Measurements from ENCODE around the gene ADAMTSL1. TPM values are rescaled to one million over a fixed set of nuclear protein-coding genes. Genes with fewer than 3 reads are reported as not detected.

Gene ADAMTSL1
- total and polyA plus RNA-seq, 12 donors, result 0.37 to 5.2 (median 1.9) TPM

- H3K27me3 ChIP-seq, result no peaks in the 10 kb centered on the region
- DNase-seq, result no peak
- H3K27ac ChIP-seq, result no peak overlapping the region
- no peak for TF ChIP-seq CTCF (IDR thresholded peaks at IDR 0.05)
- peaks cover 0 to 17% (median 0%) of the 10 kb centered on the region in 9 donors for H3K4me1 ChIP-seq
- ATAC-seq, result no peak
- H3K9me3 ChIP-seq, result no peaks in the 10 kb centered on the region
- H3K4me3 ChIP-seq, result no peak overlapping the region
- intact Hi-C loops (cut with DNase I), result no loop called here
- no peaks in the 10 kb centered on the region for H3K36me3 ChIP-seq
- WGBS, 2 donors, result 72 to 79% methylated on average over 3 of the region's 3 CpGs
These were observed 28.6 kb downstream of the ADAMTSL1 start for GRCh38 chr9:18502546-18502945.

- no peak overlapping the region for H3K4me3 ChIP-seq
- TF ChIP-seq CTCF (IDR thresholded peaks at IDR 0.05), result no peak
- intact Hi-C loops (cut with DNase I), result no loop called here
- H3K4me1 ChIP-seq, result peaks cover 0 to under 1% (median 0%) of the 10 kb centered on the region in 9 donors
- no peaks in the 10 kb centered on the region for H3K36me3 ChIP-seq
- DNase-seq, result no peak
- no peak overlapping the region for H3K27ac ChIP-seq
- 91 to 93% methylated on average over 14 of the region's 14 CpGs for WGBS, 2 donors
- H3K9me3 ChIP-seq, result peaks cover 0 to 6% (median 3%) of the 10 kb centered on the region in 11 donors
- no peaks in the 10 kb centered on the region for H3K27me3 ChIP-seq
- no peak for ATAC-seq
These were observed 30.8 kb downstream of the ADAMTSL1 start for GRCh38 chr9:18504707-18505106.

- no peaks in the 10 kb centered on the region for H3K27me3 ChIP-seq
- intact Hi-C loops (cut with DNase I), result no loop called here
- DNase-seq (no peak), ATAC-seq (no peak)
- H3K9me3 ChIP-seq, result peaks cover 0 to 11% (median 4%) of the 10 kb centered on the region in 11 donors
- H3K4me1 ChIP-seq, result no peaks in the 10 kb centered on the region
- no peak overlapping the region for H3K27ac ChIP-seq
- H3K36me3 ChIP-seq, result no peaks in the 10 kb centered on the region
- TF ChIP-seq CTCF (IDR thresholded peaks at IDR 0.05), result no peak
- H3K4me3 ChIP-seq, result no peak overlapping the region
- WGBS, 2 donors, result 92 to 98% methylated on average over 1 of the region's 1 CpG
These were observed 33.2 kb downstream of the ADAMTSL1 start for GRCh38 chr9:18507151-18507550.

GRCh38 chr9:18516514-18516913, 42.6 kb downstream of the ADAMTSL1 start:
- intact Hi-C loops (cut with DNase I), result no loop called here
- H3K4me1 ChIP-seq, result no peaks in the 10 kb centered on the region

More at GRCh38 chr9:18516514-18516913, 42.6 kb downstream of the ADAMTSL1 start:
- no peak for ATAC-seq
- peaks cover 0 to 4% (median 0%) of the 10 kb centered on the region in 11 donors for H3K9me3 ChIP-seq
- no peak overlapping the region for H3K27ac ChIP-seq
- H3K36me3 ChIP-seq, result no peaks in the 10 kb centered on the region
- H3K27me3 ChIP-seq, result no peaks in the 10 kb centered on the region
- no peak for DNase-seq
- H3K4me3 ChIP-seq, result no peak overlapping the region
- TF ChIP-seq CTCF (IDR thresholded peaks at IDR 0.05), result no peak
